HTR-8/SVneo (cell line): ENCODE data around the gene C19orf47.
"Not testable (repeated sequence)": the region's sequence is repeated elsewhere in the genome, so short reads cannot be mapped to it uniquely, and the experiment has no call there.

Source experiments
- DNase-seq: peaks from one replicate; pipeline ENCODE4 v3.0.0; 2011; ENCODE audit warnings: low spot score, mixed read lengths; ENCODE audit not compliant: insufficient read length
- FAIRE-seq: peaks from 2 replicates; lab custom pipeline; 2011; peaks lifted over from hg19 to GRCh38; lab: Jason Lieb, UNC

C19orf47 gene

DNA sequence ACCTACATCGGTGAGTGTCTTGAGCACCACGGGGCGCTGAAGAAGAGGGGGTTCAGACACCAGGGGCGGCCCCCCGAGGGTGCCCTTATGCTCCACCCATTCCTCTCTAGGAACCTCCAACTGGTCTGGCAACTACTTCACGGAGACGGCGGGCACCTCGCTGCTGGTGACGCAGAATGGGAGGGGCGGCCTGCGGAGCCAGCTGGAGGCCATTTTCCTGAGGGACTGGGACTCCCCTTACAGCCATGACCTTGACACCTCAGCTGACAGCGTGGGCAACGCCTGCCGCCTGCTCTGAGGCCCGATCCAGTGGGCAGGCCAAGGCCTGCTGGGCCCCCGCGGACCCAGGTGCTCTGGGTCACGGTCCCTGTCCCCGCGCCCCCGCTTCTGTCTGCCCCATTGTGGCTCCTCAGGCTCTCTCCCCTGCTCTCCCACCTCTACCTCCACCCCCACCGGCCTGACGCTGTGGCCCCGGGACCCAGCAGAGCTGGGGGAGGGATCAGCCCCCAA lies 29.7 kb upstream of the C19orf47 start:
- FAIRE-seq: no peak
- no peak for DNase-seq

DNA sequence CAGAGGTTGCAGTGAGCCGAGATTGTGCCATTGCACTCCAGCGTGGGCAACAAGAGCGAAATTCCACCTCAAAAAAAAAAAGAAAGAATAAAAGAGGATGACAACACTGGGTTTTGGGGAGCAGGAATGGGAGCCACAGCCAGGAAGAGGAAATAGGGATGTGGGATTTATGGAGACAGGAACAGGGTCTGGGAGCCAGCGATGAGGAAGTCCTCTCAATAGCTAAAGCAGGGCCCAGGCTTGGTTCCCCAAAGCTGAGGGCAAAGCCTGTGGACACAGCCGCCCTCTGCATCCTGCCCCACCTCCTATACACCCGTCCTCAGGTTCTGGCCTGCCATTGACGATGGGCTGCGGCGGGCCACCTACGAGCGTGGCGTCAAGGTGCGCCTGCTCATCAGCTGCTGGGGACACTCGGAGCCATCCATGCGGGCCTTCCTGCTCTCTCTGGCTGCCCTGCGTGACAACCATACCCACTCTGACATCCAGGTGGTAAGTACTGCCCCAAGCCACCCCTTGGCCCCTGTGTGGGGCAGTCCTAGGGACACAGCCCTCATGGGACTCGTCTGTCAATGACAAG lies 28.2 kb upstream of the C19orf47 start:
- no peak for FAIRE-seq
- DNase-seq: no peak

DNA sequence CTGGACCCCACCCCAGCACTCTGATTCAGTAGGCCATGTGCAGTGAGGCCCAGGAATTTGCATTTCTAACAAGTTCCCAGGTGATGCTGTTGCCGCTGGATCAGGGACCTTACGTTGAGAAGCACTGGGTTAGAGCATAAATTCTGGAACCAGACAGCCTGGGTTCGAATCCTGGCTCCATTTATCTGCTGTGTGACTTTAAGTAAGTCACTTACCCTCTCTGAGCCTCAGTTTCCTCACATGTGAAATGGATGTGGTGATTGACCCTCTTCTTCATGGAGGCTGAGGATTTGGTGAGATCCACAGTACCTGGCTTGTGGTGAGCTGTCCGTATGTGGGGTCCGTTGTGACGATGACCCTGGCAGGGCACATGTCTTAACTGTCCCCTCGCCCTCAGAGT lies 25.9 kb upstream of the C19orf47 start:
- no peak for DNase-seq
- FAIRE-seq: no peak

DNA sequence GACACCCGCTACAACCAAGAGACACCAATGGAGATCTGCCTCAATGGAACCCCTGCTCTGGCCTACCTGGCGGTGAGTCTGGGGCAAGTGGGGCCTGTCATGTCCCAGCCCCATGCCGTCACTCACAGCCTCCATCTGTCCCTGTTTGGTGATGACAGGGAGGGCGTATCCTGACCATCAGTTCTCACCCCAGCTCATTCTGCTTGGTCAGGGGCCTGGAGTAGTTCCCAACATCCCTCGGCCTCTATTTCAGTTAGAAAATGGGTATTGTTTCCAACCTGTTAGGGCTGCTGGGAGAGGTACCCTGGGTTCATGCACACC lies 23.6 kb upstream of the C19orf47 start:
- FAIRE-seq: no peak
- DNase-seq: no peak

DNA sequence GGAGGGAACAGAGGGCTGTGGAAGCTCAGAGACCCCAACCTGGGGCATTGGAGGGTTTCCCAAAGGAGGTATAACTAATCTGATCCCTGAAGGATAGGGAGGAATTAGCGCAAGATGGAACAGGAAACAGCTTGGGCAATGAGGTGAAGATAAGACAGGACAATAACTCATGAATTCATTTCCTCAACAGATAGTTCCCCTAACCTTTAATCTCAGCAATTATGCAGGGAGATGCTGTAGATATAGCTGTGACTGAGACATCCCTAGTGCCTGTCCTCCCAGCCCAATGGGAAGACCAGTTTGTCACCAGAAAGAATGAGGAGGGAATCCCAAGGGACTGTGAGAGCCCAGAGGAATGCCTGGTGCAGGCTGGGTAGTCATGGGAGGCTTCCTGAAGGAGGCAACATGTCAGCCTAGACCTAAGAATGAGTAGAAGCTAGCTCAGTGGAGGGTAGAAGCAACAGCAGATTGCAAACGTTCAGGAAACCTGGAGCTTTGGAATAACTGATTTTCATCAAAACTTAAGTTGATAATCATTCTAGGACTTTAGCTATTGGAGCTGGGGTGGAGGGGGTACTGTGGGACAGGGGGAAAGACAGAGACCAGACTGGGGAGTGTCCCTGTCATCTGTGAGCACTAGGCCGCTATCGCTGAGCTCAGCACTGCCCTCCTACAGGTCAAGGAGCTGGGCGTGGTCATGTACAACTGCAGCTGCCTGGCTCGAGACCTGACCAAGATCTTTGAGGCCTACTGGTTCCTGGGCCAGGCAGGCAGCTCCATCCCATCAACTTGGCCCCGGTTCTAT lies 23.0 kb upstream of the C19orf47 start:
- DNase-seq: no peak
- FAIRE-seq: no peak

DNA sequence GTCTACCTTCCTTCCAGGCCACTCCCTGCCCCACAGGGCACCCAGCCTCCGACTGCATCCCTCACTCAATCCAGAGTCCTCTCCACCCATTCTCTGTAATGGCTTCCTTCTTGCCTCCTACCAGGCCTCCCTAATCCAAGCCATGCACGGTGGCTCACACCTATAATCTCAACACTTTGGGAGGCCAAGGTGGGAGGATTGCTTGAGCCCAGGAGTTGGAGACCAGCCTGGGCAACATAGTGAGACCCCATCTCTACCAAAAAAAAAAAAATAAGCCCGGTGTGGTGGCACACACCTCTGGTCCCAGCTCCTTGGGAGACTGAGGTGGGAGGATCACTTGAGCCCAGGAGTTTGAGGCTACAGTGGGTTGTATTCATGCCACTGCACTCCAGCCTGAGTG lies 22.1 kb upstream of the C19orf47 start:
- DNase-seq, FAIRE-seq: not testable (repeated sequence)

DNA sequence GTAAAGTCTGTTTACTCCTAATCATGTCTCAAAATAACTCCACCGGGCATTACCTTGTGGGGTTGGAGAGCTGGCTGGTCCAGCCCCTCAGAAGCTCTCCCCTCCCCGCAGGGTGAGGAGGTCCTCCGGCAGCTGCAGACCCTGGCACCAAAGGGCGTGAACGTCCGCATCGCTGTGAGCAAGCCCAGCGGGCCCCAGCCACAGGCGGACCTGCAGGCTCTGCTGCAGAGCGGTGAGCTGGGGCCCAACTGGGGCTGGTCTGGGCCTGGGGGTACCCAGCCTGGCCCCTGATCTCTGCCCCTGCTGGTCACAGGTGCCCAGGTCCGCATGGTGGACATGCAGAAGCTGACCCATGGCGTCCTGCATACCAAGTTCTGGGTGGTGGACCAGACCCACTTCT lies 21.6 kb upstream of the C19orf47 start:
- DNase-seq: no peak
- FAIRE-seq: no peak

DNA sequence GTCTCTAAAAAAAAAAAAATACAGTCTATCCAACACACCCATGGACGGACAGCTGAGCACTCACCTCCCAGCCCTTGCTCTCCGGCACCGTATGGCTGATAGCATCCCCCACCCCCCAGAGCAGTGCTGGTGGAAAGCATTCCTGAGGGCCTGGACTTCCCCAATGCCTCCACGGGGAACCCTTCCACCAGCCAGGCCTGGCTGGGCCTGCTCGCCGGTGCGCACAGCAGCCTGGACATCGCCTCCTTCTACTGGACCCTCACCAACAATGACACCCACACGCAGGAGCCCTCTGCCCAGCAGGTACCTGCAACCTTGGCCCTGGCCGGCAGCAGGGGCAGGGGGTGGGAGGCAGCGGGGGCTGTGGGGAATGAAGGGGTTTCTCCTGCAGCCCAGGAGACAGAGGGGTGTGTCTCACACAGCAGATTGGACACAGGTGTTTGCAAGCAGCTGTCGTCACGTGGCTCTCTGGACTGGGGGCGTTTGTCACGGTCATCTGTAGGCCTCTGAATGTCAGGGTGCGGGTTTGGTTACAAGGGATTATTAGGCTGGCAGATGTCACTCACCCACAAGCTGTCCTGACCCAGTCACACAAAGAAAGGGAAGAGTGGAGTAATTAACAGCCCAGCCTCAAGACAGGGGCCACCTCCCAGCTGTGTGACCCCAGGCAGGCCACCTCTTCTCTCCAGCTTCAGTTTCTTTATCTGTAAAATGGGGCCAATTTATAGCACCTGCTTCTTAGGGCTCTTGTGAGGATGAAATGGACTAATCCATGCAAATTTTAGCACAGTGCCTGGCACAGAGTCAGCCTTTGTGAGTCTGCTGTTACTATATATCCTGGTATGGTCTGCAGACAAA lies 19.6 kb upstream of the C19orf47 start:
- FAIRE-seq (no peak), DNase-seq (no peak)

DNA sequence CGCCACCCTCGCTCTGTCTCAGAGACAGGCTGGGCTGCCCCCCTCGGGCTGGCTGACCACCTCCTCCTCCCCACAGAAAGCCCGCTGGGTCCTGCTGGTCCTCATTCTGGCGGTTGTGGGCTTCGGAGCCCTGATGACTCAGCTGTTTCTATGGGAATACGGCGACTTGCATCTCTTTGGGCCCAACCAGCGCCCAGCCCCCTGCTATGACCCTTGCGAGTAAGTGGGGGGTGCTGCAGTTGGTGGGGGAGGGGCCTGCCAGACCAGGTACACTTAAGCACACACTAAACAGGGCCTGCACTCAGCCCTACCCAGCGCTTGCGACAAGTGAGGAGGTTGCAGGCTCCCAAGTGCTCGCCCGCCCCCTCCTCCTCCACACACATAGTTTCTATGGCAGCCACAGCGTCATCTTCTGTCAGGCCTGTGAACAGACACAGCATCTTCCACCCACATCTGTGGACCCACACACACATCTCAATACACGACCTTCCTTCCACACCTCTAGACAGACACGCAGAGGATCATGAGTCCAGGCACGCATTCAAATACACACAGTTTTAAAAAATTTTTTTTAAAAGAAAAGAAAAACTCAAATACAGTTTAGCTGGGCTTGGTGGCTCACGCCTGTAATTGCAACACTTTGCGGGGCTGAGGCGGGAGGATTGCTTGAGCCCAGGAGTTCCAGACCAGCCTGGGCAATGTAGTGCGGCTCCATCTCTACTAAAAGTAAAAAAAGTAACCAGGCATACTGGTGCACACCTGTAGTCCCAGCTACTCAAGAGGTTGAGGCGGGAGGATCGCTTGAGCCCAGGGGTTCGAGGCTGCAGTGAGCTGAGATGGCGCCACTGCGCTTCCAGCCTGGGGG lies 18.7 kb upstream of the C19orf47 start:
- DNase-seq: no peak
- no peak for FAIRE-seq

DNA sequence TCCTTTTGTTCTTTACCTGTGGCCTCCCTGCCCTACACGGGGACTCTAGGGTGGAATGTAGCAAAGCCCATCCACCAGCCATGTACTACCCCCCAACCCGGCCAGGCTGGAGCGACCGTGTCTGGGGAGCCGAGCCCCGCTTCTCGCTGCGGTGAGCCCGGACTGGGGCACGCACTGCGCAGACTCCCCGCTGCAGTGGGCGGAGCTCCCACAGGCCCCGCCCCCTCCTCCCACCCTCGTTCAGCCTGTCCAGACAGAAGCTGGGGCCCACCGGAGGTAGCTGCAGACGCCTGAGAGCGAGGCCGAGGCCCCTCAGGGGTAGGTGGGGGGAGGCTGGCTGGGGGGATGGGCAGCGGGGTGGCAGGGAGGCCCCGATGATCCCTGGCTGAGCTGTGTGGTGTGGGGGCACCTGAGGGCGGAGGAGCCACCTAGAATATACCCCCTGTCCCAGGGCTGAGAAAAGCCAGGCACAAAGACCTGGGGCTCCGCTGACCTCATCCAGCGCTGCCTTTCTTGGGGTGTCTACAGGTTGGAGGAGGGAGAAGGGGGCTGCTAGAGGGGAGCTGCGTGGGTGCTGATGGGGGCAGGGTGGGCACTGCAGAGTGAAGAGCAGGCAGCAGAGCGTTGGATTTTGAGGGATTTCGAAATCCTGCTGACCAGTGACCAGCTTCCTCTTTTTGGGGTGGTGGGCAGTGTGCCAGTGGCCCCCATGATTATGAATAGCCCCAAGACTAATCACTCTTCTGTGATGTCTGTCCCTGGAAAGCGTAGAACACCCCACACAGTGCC lies 17.6 kb upstream of the C19orf47 start:
- FAIRE-seq (peak; percentile 91), DNase-seq (peak; percentile 95)

DNA sequence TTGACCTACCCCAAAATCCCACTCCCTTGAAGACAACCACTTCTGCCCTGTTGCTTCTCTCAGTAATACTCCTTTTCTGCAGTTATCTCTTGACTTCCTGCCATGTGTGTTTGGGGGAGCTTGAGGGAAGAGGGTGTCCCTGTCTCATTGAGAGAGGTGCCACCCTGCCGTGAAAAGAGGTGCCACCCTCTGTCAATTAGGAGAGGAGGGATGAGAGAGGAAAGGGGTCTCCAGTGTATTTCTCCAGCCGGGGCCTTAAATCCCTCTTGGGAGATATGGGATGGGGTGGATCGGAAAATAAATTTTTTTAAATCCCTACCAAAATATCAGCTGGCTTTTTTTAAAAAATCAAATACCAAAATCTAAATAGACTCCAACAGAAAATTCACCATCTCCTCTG lies 16.8 kb upstream of the C19orf47 start:
- DNase-seq: no peak
- no peak for FAIRE-seq

DNA sequence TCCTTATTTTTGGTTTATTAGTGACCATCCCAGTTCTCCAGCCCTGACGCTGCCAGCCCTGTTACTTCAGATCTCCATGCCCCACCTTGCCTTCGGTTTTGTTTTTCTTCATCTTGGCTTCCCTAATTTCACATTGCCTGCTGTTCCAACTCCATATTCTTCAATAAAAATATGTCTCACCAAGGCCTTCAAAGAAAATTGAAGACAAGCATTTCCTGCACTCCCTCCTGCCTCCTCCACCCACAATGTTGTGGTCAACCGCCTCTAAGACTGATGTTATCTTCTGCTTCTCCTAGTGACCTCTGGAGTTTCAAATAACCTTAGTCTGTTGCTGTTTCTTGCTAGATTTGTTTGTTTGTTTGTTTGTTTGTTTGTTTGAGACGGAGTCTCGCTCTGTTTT lies 14.9 kb upstream of the C19orf47 start:
- DNase-seq (no peak), FAIRE-seq (no peak)

DNA sequence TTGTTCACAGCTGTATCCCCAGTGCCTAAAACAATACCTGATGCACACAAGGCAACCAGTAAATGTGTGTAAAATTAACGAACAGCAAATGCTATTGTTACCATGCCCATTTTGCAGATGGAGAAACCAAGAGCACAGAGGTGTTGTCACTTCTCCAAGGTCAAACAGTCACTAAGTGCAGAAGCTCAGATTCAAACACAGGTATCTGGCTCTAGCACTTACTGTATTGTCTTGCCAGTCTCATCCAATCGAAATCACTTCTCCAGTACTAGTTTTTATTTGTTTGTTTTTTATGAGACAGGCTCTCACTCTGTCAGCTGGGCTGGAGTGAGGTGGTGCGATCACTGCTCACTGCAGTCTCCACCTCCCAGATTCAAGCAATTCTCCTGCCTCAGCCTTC lies 14.0 kb upstream of the C19orf47 start:
- DNase-seq: no peak
- FAIRE-seq: no peak

DNA sequence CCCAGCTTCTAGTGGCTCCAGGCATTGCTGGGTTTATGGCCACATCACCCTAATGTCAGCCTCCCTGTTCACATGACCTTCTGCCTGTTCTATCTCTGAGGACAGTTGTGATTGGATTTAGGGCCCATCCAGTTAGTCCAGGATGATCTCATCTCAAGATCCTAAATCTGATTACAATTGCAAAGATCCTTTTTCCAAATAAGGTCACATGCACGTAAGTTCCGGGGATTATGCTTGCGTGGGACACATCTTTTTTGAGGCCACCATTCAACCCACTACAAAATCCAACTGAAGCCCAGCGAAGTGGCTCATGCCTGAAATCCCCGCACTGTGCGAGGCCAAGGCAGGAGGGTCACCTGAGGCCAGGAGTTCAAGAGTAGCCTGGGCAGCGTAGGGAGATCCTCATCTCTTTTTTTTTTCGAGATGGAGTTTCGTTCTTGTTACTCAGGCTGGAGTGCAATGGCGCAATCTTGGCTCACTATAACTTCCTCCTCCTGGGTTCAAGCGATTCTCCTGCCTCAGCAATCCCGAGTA lies 12.6 kb upstream of the C19orf47 start:
- no peak for FAIRE-seq
- DNase-seq: no peak

DNA sequence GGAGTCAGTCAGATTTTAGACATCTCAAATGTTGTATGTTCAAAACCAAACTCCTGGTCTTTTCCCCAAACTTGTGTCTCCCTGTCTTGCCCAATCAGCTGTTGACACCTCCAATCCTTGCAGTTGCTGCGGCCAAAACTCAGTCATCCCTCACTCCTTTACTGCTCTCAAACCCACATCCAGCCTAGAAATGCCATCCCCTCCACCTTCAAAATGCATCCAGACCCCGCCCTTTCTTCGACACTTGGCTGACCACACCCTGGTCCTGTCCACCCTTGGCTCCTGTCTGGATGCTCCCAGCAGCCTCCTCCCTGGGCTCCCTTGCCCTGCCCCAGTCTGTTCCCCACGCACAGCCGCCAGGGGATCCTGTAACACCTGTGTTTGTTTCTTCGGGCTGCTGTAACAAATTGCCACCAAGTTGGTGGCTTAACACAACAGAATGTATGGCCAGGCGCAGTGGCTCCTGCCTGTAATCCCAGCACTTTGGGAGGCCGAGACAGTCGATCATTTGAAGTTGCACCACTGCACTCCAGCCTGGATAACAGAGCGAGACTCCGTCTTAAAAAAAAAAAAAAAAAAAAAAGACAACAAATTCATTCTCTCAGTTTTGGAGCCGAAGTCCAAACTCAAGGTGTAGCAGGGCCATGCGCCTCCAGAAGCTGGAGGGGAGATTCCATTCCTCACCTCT lies 12.0 kb upstream of the C19orf47 start:
- FAIRE-seq (no peak), DNase-seq (no peak)

DNA sequence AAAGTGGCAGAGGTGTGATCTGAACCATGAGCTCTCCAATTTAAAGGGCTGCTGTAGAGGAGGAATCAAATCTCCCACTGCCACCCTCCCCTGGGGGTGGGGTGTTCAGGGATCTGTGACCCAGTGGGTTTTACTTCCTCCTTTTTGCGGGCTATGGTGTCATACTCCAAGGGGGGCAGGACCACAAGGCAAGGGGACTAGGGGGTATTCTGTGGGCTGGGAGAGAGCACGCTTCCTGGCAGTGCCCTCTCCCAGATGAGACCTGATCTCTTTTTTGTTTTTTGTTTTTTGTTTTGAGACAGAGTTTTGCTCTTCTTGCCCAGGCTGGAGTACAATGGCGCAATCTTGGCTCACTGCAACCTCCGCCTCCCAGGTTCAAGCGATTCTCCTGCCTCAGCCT lies 10.6 kb upstream of the C19orf47 start:
- no peak for DNase-seq
- no peak for FAIRE-seq

DNA sequence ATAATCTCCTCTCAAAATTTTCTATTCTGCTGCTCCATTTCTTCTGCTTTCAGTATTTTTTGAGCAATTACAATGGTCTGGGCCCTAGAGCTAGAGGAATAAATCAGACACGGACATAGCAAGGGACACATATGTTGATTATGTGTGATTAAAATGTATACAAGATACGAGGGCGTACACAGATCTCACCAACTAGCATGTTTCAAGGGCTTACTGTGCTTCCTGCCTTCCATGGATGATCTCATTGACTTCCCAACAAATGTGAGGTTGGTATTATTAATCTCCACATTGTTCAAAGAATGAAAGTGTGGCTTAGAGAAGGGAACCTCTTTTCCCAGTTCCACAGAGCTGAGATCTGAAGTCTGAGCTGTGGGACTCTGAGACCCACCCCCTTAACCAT lies 9.4 kb upstream of the C19orf47 start:
- FAIRE-seq (no peak), DNase-seq (no peak)

DNA sequence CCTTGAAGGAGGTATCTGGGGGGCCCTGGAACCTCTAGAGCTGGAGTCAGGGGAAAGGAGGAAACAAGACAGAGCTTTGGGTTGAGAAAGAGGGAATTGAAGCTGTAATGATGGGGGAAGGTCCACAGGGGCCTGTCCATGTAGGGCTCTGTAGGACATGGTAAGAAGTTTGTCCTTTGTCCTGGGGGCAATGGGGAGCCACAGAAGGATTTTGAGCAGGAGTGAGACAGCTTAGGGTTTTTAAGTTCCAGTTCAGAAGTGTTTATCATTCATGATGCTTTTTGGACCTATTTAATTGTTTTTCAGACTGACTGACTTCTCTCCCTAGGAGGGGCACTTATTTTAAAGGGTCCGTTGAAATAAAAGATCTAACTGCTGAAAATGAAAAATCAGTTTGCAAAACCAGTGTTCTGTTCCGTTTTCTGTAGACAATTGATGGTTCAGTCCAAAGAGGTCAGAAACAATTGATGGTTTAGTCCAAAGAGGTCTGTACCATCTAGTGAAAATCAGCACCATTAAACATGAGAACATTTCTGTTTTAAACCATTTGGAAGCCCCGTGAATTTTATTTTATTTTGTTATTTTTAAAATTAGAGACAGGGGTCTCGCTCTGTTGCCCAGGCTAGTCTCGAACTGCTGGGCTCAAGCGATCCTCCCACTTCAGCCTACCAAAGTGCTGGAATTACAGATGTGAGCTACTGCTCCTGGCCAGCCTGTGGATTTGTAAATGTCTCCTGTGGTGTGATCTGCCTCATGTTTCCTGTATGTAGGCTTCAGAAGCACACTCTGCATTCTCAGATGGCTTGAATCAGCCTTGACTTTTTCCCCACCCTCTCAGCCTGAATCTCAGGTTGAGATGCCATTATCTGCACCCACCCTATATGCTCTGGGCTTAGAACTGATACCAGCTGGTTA lies 8.7 kb upstream of the C19orf47 start:
- FAIRE-seq (no peak), DNase-seq (no peak)
